ENCODE results near the gene ANKRD28.
A peak's percentile ranks its signal among the peaks of the same experiment; 100 is the strongest.
"Not testable (repeated sequence)": the region's sequence is repeated elsewhere in the genome, so short reads cannot be mapped to it uniquely, and the experiment has no call there.

Gene ANKRD28

GRCh38 chr3:15633159-15633558, 164.6 kb downstream of the ANKRD28 start:
- DNase-seq, result no peak

- no peak for DNase-seq
These were observed 165.6 kb downstream of the ANKRD28 start for GRCh38 chr3:15632212-15632580.

- no peak for DNase-seq
These were observed 166.2 kb downstream of the ANKRD28 start for GRCh38 chr3:15631426-15632211.

- DNase-seq, result no peak
These were observed 167.0 kb downstream of the ANKRD28 start for GRCh38 chr3:15630646-15631350.

GRCh38 chr3:15629860-15630597, 167.8 kb downstream of the ANKRD28 start:
- peak; percentile 30 for DNase-seq

GRCh38 chr3:15628967-15629366, 168.8 kb downstream of the ANKRD28 start:
- no peak for DNase-seq

- no peak for DNase-seq
These were observed 174.0 kb downstream of the ANKRD28 start for GRCh38 chr3:15623535-15624440.

GRCh38 chr3:15619659-15620464, 177.9 kb downstream of the ANKRD28 start:
- not testable (repeated sequence) for DNase-seq

Data from NCI-H1092 treated with DMSO at 0.1 percent for 48 hours (cell line).